Stimulated activated CD8-positive, alpha-beta memory T cell treated with anti-CD3 and anti-CD28 coated beads, Interleukin-12 subunit alpha, Interleukin-12 subunit beta, amount 100 ng/mL, for 24 hours (primary cell): ENCODE data around the gene SLC39A5.
A peak's percentile ranks its signal among the peaks of the same experiment; 100 is the strongest.
"Not testable (repeated sequence)": the region's sequence is repeated elsewhere in the genome, so short reads cannot be mapped to it uniquely, and the experiment has no call there.

Experiments
- DNase-seq: peaks from one replicate; pipeline ENCODE4 v3.0.0-alpha.2; 2020; ENCODE audit errors: extremely low read depth

The SLC39A5 gene

DNA sequence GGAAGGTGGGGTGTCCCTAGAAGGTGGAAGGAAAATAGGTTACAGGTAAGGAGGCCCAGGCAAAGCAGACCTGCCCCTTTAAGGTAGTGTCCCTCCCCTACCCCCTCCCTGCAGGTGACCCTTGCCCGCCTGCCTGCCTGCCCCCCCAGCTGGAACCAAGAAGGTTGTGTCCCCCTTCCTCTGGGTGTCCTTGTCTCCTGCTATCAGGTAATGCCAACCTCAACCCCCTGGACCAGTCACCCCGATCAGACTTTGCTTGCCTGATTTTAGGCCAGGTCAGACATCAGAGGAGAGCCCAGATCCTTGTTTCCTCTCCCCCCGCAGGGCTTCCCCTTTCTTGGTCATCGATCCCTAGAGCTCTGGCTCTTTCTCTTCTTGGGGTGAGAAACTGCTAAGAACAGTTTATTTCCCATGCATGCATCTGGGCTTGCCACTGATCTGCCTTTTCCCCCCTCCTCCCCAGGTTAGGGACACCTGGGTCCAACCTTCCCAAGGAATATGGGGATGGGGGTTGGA is at the start of gene SLC39A5:
SLC39A5 (plus strand) TSS at position 136 of the 516 bp plus-strand sequence. CDS start 1,224 bp downstream, outside the sequence.
- no peak for DNase-seq

- no peak for DNase-seq
These were observed 42.9 kb upstream of the SLC39A5 start for GRCh38 chr12:56186957-56187356.

- DNase-seq: no peak
These were observed 41.6 kb upstream of the SLC39A5 start for GRCh38 chr12:56188131-56188777.

DNA sequence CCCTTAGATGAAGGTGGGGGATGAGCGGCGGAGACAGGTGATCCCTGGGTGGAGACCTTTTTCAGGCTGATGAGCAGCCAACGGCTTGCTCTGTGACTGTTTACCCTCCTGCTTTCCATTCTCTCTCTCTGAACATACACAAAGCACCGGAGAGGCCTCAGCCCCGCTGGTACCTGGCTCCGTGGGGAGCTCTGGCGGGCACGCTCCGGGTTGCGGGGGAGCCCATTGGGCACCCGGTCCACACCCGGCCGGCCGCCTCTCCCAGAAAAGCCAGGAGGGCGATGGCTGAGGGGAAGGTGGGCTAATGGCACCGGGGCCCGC is 41.1 kb upstream of the SLC39A5 start:
- DNase-seq: no peak

- DNase-seq: peak; percentile 71
These were observed 40.5 kb upstream of the SLC39A5 start, which contains the start of gene SMARCC2 for GRCh38 chr12:56189099-56189917. SMARCC2 (minus strand) TSS chr12:56189483; CDS start chr12:56189461, 22 bp downstream.

DNA sequence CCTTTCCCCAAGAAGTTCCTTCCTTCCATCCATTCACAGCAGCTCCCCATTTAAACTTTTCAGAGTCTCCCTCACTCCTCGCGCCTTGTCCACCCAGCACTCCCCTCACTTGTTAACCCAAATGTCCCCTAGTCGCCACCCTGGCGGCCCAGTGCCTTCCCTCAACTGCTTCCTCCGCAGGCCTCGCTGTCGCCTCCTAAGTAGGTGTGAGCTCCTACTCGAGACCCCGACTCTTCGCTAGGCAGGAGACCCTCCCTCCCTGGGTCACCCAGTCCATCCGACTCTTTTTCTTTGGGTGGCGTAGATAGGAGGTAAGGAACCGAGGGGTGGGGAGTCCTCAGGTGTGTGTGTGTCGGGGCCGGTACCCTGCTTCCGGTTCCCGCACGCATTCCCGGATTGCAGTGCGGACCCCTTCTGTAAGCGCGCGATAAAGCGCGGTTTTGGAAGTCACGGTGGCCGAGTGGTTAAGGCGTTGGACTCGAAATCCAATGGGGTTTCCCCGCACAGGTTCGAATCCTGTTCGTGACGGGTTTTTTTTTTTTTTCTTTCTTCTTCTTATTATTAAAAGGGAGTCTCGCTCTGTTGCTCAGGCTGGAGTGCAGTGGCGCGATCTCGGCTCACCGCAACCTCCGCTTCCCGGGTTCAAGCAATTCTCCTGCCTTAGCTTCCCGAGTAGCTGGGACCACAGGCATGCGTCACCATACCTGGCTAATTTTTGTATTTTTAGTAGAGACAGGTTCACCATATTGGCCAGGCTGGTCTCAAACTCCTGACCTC is 39.7 kb upstream of the SLC39A5 start:
- peak; percentile 55 for DNase-seq

DNA sequence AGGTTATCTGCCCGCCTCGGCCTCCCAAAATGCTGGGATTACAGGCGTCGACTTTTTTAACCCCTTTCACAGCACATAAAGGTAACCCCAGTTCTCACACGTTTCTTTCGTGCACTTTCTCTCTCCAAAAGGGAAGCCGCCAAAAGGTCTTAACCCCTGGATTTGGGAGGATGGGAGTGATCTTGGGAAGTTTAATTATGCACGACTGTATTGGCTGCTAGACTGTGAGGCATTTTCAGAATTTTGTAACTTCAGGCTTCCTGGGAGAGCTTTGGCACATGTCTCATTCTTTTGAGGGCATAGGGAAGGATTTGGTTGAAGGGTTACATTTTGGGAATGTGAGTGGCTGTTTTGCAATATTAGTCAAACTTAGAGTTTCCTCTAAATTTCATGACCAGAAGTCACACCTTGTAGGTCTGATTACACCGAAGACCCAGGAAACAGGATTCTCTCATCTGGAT is 39.1 kb upstream of the SLC39A5 start:
- DNase-seq: no peak

DNA sequence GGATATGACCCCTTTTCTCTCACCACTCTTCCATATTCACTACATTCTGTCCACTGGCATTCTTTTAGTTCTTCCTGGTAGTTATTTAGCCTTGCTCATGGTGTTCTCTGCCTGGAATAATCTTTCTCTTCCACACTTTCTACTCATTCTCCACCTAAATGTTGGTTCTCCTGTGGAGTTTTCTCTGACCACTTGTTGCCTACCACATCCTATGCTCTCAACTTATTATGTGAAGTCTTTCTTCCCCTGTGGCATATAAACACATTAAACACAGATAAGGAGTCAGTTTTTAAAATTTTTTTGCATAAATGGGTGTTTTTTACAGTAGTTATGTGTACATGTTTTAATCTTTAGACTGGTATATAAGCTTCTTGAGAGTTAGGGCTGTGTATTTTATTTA is 37.3 kb upstream of the SLC39A5 start:
- no peak for DNase-seq

GRCh38 chr12:56193025-56193578 is 36.7 kb upstream of the SLC39A5 start:
- no peak for DNase-seq

DNA sequence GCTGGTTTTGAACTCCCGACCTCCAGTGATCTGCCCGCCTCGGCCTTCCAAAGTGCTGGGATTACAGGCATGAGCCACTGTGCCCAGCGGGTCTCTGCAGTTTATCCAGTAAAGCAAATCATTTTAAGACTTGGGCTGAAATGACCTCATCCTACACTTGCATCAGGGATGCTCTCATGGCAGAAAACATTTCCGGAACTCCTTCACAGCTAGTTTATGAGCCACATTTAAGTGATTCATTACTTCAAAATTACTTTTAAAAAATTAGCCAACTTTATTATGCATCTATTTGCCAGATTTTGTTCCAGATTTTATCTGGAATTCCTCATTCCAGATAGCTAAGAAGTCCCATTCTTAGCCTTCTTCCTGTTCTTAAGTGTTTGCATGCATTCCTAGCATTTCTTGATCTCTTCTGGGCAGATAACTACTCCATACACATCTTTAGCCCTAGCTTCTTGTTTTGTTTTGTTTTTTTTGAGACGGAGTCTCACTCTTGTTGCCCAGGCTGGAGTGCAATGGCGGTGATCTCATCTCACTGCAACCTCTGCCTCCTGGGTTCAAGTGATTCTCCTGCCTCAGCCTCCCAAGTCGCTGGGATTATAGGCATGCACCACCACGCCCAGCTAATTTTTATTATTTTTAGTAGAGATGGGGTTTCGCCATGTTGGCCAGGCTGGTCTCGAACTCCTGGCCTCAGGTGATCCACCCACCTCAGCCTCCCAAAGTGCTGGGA is 32.9 kb upstream of the SLC39A5 start:
- DNase-seq: not testable (repeated sequence)

DNA sequence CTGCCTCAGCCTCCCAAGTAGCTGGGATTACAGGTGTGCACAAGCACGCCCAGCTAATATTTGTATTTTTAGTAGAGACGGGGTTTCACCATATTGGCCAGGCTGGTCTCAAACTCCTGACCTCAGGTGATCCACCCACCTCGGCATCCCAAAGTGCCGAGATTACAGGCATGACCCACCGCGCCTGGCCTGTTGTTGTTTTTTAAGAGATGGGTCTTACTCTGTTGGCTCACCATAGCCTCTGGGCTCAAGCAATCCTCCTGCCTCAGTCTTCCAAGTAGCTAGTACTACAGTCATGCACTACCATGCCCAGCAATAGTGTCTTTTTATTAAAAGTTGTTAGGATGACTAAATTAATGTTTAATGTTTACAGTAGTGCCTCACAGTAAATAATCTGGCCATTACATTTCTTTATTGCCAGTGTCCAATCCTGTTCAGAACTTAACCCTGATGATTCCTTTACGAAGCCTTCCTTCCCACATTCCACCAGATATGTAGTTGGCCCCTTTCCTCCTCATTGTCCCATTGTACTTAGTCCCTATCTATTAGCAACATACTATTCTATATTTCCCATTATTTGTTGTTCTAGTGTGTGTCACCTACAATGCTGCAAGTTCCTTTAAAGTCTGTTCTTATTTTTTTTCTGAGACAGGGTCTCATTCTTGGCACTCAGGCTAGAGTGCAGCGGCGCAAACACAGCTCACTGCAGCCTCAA is 31.8 kb upstream of the SLC39A5 start:
- DNase-seq: no peak

- no peak for DNase-seq
These were observed 31.0 kb upstream of the SLC39A5 start for GRCh38 chr12:56198836-56199235.

DNA sequence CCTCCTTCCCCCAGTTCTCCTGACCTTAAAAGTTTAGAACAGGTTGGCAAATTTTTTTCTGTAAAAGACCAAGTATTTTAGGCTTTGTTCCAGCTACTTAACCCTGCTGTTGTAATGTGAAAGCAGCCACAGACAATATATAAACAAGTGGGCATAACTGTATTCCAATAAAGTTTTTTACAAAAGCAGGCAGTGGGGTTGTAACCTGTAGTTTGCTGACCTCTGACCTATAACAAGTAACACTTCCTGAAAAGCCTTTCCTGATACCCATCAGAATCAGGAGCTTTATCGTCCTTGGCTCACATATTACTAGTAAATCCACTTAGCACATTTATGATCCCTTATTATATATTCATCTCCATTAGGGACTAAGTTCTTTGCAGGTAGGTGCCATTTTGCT is 27.5 kb upstream of the SLC39A5 start:
- DNase-seq: no peak

DNA sequence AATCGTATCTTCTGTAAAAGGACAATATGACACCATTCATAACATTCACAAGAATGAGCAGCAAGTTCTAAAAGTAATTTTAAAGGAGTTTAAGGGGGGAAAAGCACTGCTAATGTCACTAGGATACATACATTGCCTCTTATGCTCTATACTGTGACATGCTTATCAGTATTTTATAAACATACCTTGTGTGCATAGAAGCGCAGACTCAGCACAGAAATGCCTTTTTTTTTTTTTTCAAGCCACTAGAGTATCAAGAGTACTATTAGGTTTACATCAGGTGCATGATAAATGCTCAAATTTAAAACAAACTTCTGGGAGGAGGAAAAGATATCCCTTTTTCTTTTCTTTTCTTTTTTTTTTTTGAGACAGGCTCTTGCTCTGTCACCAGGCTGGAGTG is 27.0 kb upstream of the SLC39A5 start:
- DNase-seq: no peak

DNA sequence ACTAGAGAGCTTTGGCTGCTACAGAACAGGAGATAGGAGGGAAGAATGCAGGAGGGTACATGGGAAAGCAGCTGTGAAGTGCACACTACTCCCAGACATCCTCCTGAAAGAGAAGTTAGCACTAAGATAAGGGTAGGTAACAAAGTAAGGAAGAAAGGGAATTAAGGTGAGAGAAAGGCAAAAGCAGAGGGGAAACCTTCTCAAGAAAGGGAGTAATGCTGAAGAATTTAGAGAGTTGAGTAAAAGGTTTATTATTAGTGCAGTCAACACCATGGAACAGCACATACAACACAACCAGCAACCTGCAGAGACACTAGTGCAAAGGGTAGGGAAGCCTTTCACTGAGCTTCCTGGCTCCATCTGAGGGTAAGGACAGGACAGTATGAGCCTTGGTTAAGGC is 25.6 kb upstream of the SLC39A5 start:
- DNase-seq: no peak

GRCh38 chr12:56205445-56205844 is 24.4 kb upstream of the SLC39A5 start:
- DNase-seq: no peak

DNA sequence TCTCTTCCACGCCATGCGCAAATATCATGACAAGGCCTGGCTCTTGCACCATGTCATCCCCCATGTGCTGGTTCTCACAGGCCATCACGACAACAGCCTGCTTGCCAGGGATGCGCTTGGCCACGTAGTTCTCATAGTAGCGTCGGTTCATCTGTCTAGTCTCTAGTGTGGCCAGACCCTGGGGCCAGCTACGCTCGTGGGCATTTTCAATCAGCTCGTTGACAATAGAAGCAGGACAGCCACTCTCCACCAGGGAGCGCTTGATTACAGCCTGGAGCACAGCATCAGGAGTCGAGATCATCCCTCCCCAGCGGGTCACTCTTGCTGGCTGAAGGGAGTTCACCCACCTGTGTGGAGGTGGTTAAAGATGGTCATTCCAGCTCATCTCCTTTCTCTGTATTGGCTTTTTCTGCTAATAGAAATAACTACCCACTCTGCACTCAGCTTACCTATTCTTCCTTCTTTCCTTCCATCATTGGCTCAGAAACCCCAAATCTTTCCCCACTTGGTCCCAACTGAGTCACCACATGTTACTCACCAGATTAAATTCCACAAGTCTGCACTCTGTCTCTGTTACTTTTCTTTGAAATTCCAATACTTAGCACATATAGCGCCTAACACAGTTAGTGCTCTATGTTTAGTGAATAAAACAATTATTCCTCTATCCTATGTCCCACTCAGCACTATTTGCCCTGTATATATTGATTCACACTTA is 23.2 kb upstream of the SLC39A5 start:
- DNase-seq: no peak

GRCh38 chr12:56208006-56208405 is 21.8 kb upstream of the SLC39A5 start:
- DNase-seq: no peak

DNA sequence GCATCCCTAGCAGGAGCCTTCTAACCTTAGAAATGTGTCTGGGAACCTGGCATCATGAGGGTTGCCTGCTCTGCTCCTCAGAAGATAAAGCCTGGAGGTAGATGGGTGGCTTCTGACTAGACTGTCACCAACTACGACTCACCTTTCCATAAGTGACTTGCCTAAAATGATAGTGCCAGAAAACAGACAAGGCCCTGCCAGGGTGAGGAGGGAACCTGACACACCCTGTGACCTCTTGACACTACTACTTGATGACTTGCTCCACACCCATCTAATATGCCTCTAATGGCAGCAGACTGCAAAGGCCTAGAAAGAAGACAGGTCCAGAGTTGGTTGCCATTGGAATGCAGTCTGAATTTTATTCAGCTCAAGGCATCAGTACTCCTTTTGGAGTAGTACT is 17.5 kb upstream of the SLC39A5 start:
- no peak for DNase-seq

GRCh38 chr12:56213878-56214277 is 16.0 kb upstream of the SLC39A5 start:
- DNase-seq: no peak
